Uterus (tissue), 4 donors: ENCODE data around the gene GRSF1. TPM values are rescaled to one million over a fixed set of nuclear protein-coding genes. Genes with fewer than 3 reads are reported as not detected.

Source experiments
- DNase-seq, 2 donors: peaks; one replicate each; pipeline ENCODE4 v3.0.0-alpha.2; 2019 to 2020
- H3K27ac ChIP-seq, 2 donors: fragments of 200-600 bp; sonication (generic); 1 replicate in 1 of 2; 2 replicates in 1 of 2; pipeline ENCODE4 v1.5.1; 2016 to 2018
- H3K27me3 ChIP-seq, 2 donors: fragments of 200-600 bp; sonication (generic); one replicate each; pipeline ENCODE4 v1.5.1; 2018 to 2019; ENCODE audit warnings: control low read depth in 1 of 2
- H3K36me3 ChIP-seq, 2 donors: fragments of 200-600 bp; sonication (generic); one replicate each; pipeline ENCODE4 v1.5.1; 2019; ENCODE audit warnings: control low read depth in 1 of 2
- H3K4me1 ChIP-seq, 2 donors: fragments of 200-600 bp; sonication (generic); one replicate each; pipeline ENCODE4 v1.5.1; 2018 to 2019; ENCODE audit warnings: control low read depth in 1 of 2
- H3K4me3 ChIP-seq, 2 donors: fragments of 200-600 bp; sonication (generic); 1 replicate in 1 of 2; 2 replicates in 1 of 2; pipeline ENCODE4 v1.5.1; 2018 to 2019; ENCODE audit warnings: mild to moderate bottlenecking in 1 of 2
- H3K9me3 ChIP-seq, 2 donors: fragments of 200-600 bp; sonication (generic); one replicate each; pipeline ENCODE4 v1.5.1; 2019; ENCODE audit warnings: control low read depth in 1 of 2
- POLR2A ChIP-seq, 2 donors: fragments of 450-650 bp; IDR thresholded peaks; one replicate each; pipeline ENCODE4 v1.6.1; 2016; ENCODE audit warnings: antibody characterized with exemption in 2 of 2, mild to moderate bottlenecking in 1 of 2, moderate library complexity in 1 of 2
- intact Hi-C: fragments of 100-400 bp; cut with DNase I; formaldehyde crosslinking; loops from one replicate; pipeline ENCODE4 v1.15.1; 2023; ENCODE audit warnings: low total_unique reads
- total RNA-seq, 4 donors: library from RNA; depleted of rRNA in 3 of 4; stranded (reverse); fragments of >200 nt in 3 of 4; gene quantifications; one replicate each; pipeline versions ENCODE4 v1.1.0 to v1.2.4, GENCODE V29; 2014 to 2023
- TF ChIP-seq, protein P1 (sequence below), 4 experiments: fragments of 200-600 bp in 2 of 4; fragments of 450-650 bp in 2 of 4; sonication (generic) in 2 of 4; IDR thresholded peaks; one replicate each; pipeline ENCODE4 v1.5.1; 2016 to 2019; ENCODE audit warnings: antibody characterized with exemption in 4 of 4, mild to moderate bottlenecking in 2 of 4, moderate library complexity in 1 of 4
- donor health status: DM: yes; HTN: yes; CAD: no.

GRSF1 gene
- total RNA-seq, 4 donors from 2014 or later, result 25.4 to 82.0 (median 37.1) TPM

GRCh38 chr4:70802928-70803580, 36.6 kb downstream of the GRSF1 start:
- intact Hi-C loops, result no loop called here
- no peaks in the 10 kb centered on the region for H3K9me3 ChIP-seq
- no peak overlapping the region for H3K27ac ChIP-seq
- no peaks in the 10 kb centered on the region for H3K4me1 ChIP-seq
- no peaks in the 10 kb centered on the region for H3K27me3 ChIP-seq
- TF ChIP-seq, protein P1, sequence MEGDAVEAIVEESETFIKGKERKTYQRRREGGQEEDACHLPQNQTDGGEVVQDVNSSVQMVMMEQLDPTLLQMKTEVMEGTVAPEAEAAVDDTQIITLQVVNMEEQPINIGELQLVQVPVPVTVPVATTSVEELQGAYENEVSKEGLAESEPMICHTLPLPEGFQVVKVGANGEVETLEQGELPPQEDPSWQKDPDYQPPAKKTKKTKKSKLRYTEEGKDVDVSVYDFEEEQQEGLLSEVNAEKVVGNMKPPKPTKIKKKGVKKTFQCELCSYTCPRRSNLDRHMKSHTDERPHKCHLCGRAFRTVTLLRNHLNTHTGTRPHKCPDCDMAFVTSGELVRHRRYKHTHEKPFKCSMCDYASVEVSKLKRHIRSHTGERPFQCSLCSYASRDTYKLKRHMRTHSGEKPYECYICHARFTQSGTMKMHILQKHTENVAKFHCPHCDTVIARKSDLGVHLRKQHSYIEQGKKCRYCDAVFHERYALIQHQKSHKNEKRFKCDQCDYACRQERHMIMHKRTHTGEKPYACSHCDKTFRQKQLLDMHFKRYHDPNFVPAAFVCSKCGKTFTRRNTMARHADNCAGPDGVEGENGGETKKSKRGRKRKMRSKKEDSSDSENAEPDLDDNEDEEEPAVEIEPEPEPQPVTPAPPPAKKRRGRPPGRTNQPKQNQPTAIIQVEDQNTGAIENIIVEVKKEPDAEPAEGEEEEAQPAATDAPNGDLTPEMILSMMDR (IDR thresholded peaks at IDR 0.05), result no peak
- TF ChIP-seq POLR2A (IDR thresholded peaks at IDR 0.05), result no peak
- H3K36me3 ChIP-seq, result no peaks in the 10 kb centered on the region
- no peak for DNase-seq
- no peak overlapping the region for H3K4me3 ChIP-seq

DNA sequence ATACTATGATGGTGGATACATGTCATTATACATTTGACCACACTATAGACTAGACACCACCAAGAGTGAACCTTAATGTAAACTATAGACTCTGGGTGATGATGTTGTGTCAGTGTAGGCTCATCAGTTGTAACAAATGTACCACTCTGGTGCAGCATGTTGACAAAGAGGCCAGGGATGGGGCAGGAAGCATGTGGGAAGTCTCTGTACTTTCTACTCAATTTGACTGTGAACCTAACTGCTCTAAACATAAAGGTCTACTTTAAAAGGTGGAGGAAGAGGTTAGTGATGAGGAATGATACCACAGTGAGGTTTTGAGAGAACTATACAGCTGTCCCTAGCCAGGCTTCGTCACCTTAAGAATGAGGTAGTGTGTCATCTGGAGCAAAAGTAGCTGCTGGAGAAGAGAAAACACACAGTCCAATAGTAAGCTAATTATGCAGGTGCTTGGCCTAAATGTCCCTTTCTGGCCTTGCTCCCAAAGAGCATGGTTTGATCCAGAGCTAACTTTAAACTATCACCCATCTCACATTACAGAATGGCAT, 38.4 kb downstream of the GRSF1 start:
- intact Hi-C loops, result no loop called here
- H3K9me3 ChIP-seq, result no peaks in the 10 kb centered on the region
- H3K36me3 ChIP-seq, result no peaks in the 10 kb centered on the region
- DNase-seq, result no peak
- TF ChIP-seq POLR2A (IDR thresholded peaks at IDR 0.05), result no peak
- TF ChIP-seq, protein P1 (IDR thresholded peaks at IDR 0.05), result no peak
- H3K27me3 ChIP-seq, result no peaks in the 10 kb centered on the region
- H3K4me3 ChIP-seq, result no peak overlapping the region
- no peaks in the 10 kb centered on the region for H3K4me1 ChIP-seq
- no peak overlapping the region for H3K27ac ChIP-seq

DNA sequence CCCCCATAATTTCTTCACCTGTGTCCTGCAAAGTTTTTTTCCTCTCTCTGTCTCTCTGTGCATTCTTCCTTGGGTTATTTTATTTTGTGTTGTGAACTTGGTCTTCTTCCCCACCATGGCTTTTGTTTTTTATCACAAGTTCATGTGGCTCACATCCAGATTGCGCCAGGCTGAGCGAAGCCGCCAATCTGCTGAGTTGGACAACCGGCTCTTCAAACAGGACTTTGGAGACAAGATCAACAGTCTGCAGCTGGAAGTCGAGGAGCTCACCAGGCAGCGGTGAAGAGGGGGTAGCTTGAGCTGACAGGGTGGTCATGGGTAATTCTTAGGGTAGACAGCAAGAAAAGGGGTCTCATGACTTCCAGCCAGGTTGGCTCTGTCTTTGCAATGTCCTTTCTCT, 46.1 kb downstream of the GRSF1 start:
- no peak overlapping the region for H3K4me3 ChIP-seq
- H3K4me1 ChIP-seq, result no peaks in the 10 kb centered on the region
- H3K36me3 ChIP-seq, result peaks cover 0 to 3% of the 10 kb centered on the region in 2 donors
- TF ChIP-seq, protein P1 (IDR thresholded peaks at IDR 0.05), result no peak
- TF ChIP-seq POLR2A (IDR thresholded peaks at IDR 0.05), result no peak
- no peaks in the 10 kb centered on the region for H3K9me3 ChIP-seq
- H3K27me3 ChIP-seq, result no peaks in the 10 kb centered on the region
- intact Hi-C loops, result no loop called here
- H3K27ac ChIP-seq, result no peak overlapping the region
- no peak for DNase-seq

GRCh38 chr4:70788733-70789132, 51.0 kb downstream of the GRSF1 start:
- DNase-seq, result no peak
- intact Hi-C loops, result no loop called here
- Histone ChIP-seq H3K27me3 (no peaks in the 10 kb centered on the region), H3K4me1 (no peaks in the 10 kb centered on the region), H3K36me3 (peaks cover 0 to 3% of the 10 kb centered on the region in 2 donors), H3K9me3 (no peaks in the 10 kb centered on the region), H3K4me3 (no peak overlapping the region), H3K27ac (no peak overlapping the region)
- TF ChIP-seq POLR2A (IDR thresholded peaks at IDR 0.05), result no peak
- TF ChIP-seq, protein P1 (IDR thresholded peaks at IDR 0.05), result no peak

- DNase-seq, result no peak
- H3K9me3 ChIP-seq, result no peaks in the 10 kb centered on the region
- H3K27me3 ChIP-seq, result no peaks in the 10 kb centered on the region
- TF ChIP-seq POLR2A (IDR thresholded peaks at IDR 0.05), result no peak
- TF ChIP-seq, protein P1 (IDR thresholded peaks at IDR 0.05), result no peak
- H3K4me3 ChIP-seq, result no peak overlapping the region
- intact Hi-C loops, result no loop called here
- no peaks in the 10 kb centered on the region for H3K4me1 ChIP-seq
- H3K27ac ChIP-seq, result no peak overlapping the region
- peaks cover 0 to 3% of the 10 kb centered on the region in 2 donors for H3K36me3 ChIP-seq
Observed at GRCh38 chr4:70787496-70787895, 52.2 kb downstream of the GRSF1 start.
